RCC 7860 (cell line): ENCODE data around the gene AANAT.

ENCODE experiments used
- DNase-seq: peaks from one replicate; pipeline ENCODE4 v3.0.0-alpha.2; 2015; ENCODE audit warnings: low spot score
- FAIRE-seq: peaks from 2 replicates; lab custom pipeline; 2012; peaks lifted over from hg19 to GRCh38; lab: Jason Lieb, UNC

Gene AANAT

GRCh38 chr17:76467809-76468633 is 618 bp downstream of the AANAT start:
- no peak for FAIRE-seq
- DNase-seq, result no peak

DNA sequence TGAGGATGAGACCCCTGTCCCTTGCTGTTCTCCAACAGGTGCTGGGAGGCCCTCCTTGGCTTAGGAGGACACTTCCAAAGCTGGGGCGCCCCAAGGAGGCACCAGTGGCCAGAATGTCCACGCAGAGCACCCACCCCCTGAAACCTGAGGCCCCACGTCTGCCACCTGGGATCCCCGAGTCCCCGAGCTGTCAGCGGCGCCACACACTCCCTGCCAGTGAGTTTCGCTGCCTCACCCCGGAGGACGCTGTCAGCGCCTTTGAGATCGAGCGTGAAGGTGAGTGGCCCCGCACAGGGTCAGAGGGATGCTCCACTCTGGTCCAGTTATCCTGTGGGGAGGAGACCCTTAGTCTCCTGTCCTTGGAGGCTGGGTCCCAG is 1.2 kb downstream of the AANAT start:
- DNase-seq, result no peak
- FAIRE-seq, result no peak

- FAIRE-seq, result no peak
These were observed 1.9 kb downstream of the AANAT start for GRCh38 chr17:76469076-76469990.

GRCh38 chr17:76469991-76470739 is 2.8 kb downstream of the AANAT start:
- DNase-seq (no peak), FAIRE-seq (no peak)

More at GRCh38 chr17:76469076-76469990, 1.9 kb downstream of the AANAT start:
- DNase-seq, result no peak

DNA sequence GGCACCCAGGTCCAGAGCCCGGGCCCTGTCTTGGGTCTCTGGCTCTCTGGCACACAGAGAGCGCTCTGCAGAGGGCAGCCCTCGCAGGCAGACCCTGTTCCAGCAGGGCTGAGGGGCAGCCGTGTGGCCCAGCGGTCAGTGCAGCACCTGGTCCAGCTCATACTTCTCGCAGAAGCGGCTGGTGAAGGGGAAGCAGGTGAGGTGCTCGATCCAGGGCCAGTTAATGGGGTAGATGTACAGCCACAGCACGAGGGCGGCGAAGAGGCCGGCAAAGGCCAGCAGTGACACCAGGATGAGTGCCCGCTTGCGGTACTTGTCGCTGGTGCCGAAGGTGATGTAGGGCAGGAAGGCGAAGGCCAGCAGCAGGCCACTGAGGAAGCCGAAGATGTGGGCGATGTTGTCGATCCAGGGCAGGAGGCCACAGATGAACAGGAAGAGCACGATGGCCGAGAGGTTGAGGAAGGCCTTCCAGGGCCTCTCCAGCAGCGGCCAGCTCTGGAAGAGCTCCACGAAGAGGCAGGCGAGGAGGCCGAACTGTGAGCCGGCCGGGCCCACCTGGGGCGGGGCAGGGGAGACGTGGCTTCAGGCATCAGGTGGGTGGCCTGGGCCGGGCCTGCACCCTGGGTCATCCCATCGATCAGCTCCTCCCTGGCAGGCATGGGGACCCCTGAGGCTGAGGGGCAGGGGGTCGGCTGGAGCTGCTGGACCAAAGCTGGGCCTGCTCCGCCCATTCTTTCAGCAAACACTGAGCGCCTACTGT is 4.3 kb downstream of the AANAT start:
- DNase-seq, result no peak
- no peak for FAIRE-seq

DNA sequence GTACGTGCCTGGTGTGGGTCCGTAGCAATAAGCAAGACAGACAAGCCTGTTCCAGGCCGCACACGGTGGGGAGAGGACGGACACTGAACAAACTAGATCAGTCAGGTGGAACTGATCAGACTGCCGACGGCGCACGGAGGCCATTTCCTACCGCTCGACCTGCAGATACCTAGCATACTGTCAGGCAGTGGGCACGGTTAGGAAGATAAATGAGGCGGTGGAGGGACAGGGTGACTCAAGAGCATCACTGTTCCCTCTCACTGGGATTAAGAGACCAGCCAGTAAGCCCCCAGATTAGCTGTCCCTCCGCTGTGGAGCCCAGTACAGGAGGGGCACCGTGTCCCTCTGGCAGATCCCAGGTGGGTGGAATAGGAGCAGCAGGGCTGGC is 4.8 kb downstream of the AANAT start:
- no peak for FAIRE-seq
- no peak for DNase-seq

DNA sequence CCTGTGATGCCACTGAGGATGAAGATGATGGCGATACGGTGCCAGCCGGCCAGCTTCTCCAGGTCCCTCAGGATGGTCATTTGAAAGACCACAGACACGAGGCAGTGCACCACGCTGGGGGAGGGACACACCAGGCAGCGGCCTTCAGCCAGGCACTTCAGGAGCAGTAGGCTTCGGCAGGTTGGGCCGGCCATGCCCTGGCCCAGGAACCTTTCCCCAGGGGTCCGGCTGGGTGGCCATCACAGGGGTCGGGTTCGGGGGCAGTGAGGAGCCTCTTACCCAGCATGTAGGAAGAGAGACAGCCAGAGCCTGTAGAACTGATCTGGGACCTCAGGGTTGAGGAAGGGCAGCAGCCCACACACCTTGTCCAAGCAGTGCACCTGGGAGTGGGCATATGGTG is 5.3 kb downstream of the AANAT start:
- FAIRE-seq (no peak), DNase-seq (no peak)

DNA sequence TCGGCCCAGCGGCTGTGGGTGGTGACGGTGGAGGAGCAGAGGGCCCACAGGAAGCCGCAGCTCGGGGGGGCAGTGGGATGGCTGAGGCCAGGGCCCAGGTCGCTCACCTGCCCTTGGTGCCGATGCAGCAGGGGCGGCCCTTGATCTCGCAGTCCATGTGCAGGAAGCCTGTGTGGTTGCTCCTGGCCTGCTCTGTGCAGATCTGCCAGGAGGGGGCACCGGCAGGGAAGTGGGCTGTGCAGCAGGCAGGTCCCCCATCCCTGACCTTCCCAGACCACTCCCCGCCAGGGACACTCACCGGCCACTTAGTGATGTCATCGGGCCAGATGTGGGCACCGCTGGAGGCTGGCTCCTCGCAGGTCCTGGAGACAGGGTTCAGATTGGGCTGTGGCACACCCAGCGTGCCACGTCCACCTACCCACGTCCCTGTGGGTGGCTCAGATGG is 6.2 kb downstream of the AANAT start:
- FAIRE-seq, result no peak
- no peak for DNase-seq

GRCh38 chr17:76474238-76474637 is 6.8 kb downstream of the AANAT start:
- FAIRE-seq (no peak), DNase-seq (no peak)

- FAIRE-seq (no peak), DNase-seq (no peak)
These were observed 7.5 kb downstream of the AANAT start for GRCh38 chr17:76474894-76475293.

DNA sequence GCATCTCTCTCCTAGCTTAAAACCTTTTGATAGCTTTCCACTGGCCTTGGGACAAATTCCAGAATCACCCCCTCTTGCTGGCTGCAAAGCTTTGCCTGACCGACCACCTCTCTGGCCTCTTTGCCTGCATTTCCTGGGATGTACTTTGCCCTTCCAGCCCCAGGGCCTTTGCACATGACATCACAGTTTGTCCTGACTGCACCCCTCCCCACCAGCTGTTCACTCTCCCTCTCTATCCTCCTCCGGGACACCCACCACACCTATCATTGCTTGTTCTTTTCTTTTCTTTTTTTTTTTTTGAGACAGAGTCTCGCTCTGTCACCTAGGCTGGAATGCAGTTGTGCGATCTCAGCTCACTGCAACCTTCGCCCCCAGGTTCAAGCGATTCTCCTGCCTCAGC is 7.9 kb downstream of the AANAT start:
- no peak for DNase-seq
- FAIRE-seq, result no peak

- FAIRE-seq, result no peak
- DNase-seq, result no peak
These were observed 9.3 kb downstream of the AANAT start for GRCh38 chr17:76476736-76477135.

DNA sequence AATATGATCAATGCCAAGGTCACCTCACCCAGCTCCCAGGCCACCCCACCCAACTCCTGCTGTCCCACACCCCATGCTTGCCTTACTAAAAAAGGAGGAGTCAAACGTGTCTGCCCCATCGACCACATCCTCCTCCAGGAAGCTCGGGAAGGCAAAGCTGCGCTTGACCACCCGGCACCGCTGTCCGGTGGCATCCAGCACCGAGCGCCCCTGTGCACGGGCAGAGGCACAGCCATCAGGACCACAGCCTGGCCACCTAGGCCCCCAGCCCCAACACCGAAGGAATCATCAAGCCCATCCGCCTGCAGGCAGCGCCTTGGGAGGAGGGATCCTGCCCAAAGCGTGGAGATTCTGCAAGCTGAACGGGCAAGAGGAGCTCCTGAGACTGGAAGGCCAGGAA is 10.2 kb downstream of the AANAT start:
- DNase-seq, result no peak
- no peak for FAIRE-seq

DNA sequence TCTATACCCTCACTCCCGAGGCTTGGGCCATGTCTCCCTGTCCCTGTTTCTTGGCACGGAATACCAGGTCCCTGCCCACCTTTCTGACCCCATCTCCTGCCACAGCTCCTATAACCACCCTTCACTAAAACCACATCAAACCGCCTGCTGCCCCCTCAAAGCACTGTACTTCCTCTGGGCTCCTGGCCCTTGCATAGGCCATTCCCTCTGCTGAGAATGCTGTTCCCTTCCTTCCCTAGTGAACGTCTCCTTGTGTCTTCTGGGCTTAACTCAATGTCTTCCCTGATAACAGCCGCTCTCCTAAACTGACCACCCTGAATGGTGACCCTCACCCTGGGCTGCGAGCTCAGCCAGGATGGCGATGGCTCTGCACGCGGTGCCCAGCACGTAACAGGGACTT is 10.7 kb downstream of the AANAT start:
- DNase-seq (no peak), FAIRE-seq (no peak)

- FAIRE-seq (no peak), DNase-seq (no peak)
These were observed 11.5 kb downstream of the AANAT start for GRCh38 chr17:76478730-76479514.

- DNase-seq, result no peak
- no peak for FAIRE-seq
These were observed 12.2 kb downstream of the AANAT start for GRCh38 chr17:76479515-76480060.

GRCh38 chr17:76480632-76481031 is 13.2 kb downstream of the AANAT start:
- FAIRE-seq (no peak), DNase-seq (no peak)

- FAIRE-seq, result no peak
These were observed 13.8 kb downstream of the AANAT start for GRCh38 chr17:76481071-76481655.

GRCh38 chr17:76484228-76484725 is 16.9 kb downstream of the AANAT start:
- no peak for FAIRE-seq

More at GRCh38 chr17:76481071-76481655, 13.8 kb downstream of the AANAT start:
- no peak for DNase-seq

More at GRCh38 chr17:76484228-76484725, 16.9 kb downstream of the AANAT start:
- no peak for DNase-seq
